Glutamatergic neuron (in vitro differentiated cells): ENCODE results near the gene ANKRD28. TPM values are rescaled to one million over a fixed set of nuclear protein-coding genes. Genes with fewer than 3 reads are reported as not detected.
A peak's percentile ranks its signal among the peaks of the same experiment; 100 is the strongest.

ENCODE experiments used
- DNase-seq: peaks from one replicate; pipeline ENCODE4 v3.0.0; 2022
- H3K27ac Mint-ChIP-seq: one replicate; pipeline ENCODE4 v1.8.0; 2020; ENCODE audit warnings: mild to moderate bottlenecking, mixed read lengths, inconsistent platforms; ENCODE audit not compliant: unreplicated experiment
- H3K27me3 Mint-ChIP-seq: one replicate; pipeline ENCODE4 v1.8.0; 2020; ENCODE audit warnings: mild to moderate bottlenecking, moderate library complexity, mixed read lengths, inconsistent platforms; ENCODE audit not compliant: unreplicated experiment
- H3K36me3 Mint-ChIP-seq: one replicate; pipeline ENCODE4 v1.8.0; 2020; ENCODE audit warnings: mild to moderate bottlenecking, mixed read lengths, inconsistent platforms; ENCODE audit not compliant: unreplicated experiment
- H3K4me1 Mint-ChIP-seq: one replicate; pipeline ENCODE4 v1.8.0; 2020; ENCODE audit warnings: mild to moderate bottlenecking, low read depth, mixed read lengths, inconsistent platforms; ENCODE audit not compliant: unreplicated experiment
- H3K4me3 Mint-ChIP-seq: one replicate; pipeline ENCODE4 v1.8.0; 2020; ENCODE audit warnings: mild to moderate bottlenecking, mixed read lengths, inconsistent platforms; ENCODE audit not compliant: unreplicated experiment
- H3K9me3 Mint-ChIP-seq: one replicate; pipeline ENCODE4 v1.8.0; 2020; ENCODE audit warnings: mild to moderate bottlenecking, moderate library complexity, mixed read lengths, inconsistent platforms; ENCODE audit not compliant: unreplicated experiment
- CTCF ChIP-seq: fragments of 200-600 bp; sonication (generic); IDR thresholded peaks from one replicate; pipeline ENCODE4 v1.5.0; 2021; ENCODE audit not compliant: partially characterized antibody, unreplicated experiment
- total RNA-seq: library from RNA; stranded (reverse); fragmentation: NEBNext Ultra II Directional; extraction: Animal tissue kit (Norgen Biotek cat#: 25700); gene quantifications from one replicate; pipeline ENCODE4 v1.2.1, GENCODE V29; 2021; ENCODE audit not compliant: unreplicated experiment

ANKRD28 gene
- total RNA-seq, 1 donor from 2014 or later = 84.3 TPM

GRCh38 chr3:15839568-15839967 lies 41.8 kb upstream of the ANKRD28 start:
- no peak overlapping the region for H3K27ac Mint-ChIP-seq
- H3K4me3 Mint-ChIP-seq = no peak overlapping the region
- H3K36me3 Mint-ChIP-seq = peaks cover 15% of the 10 kb centered on the region
- peaks cover 4% of the 10 kb centered on the region for H3K9me3 Mint-ChIP-seq
- H3K4me1 Mint-ChIP-seq = peaks cover 2% of the 10 kb centered on the region
- DNase-seq = no peak
- H3K27me3 Mint-ChIP-seq = no peaks in the 10 kb centered on the region
- TF ChIP-seq CTCF = no peak

GRCh38 chr3:15831927-15832326 lies 34.1 kb upstream of the ANKRD28 start:
- Mint-ChIP-seq H3K27me3 (no peaks in the 10 kb centered on the region), H3K9me3 (peaks cover 2% of the 10 kb centered on the region), H3K4me3 (no peak overlapping the region), H3K4me1 (peaks cover 4% of the 10 kb centered on the region), H3K27ac (no peak overlapping the region), H3K36me3 (no peaks in the 10 kb centered on the region)
- no peak for TF ChIP-seq CTCF
- DNase-seq = no peak

- Mint-ChIP-seq H3K4me1 (peaks cover 46% of the 10 kb centered on the region), H3K9me3 (peaks cover 3% of the 10 kb centered on the region), H3K27ac (peak overlapping the region; percentile 91), H3K27me3 (peaks cover 3% of the 10 kb centered on the region), H3K4me3 (peak overlapping the region; percentile 73), H3K36me3 (no peaks in the 10 kb centered on the region)
- no peak for TF ChIP-seq CTCF
- no peak for DNase-seq
Measured at GRCh38 chr3:15825016-15825415, 27.2 kb upstream of the ANKRD28 start.

- peak; percentile 71 for DNase-seq
Measured at GRCh38 chr3:15823092-15823491, 25.3 kb upstream of the ANKRD28 start.

GRCh38 chr3:15822281-15822680 lies 24.5 kb upstream of the ANKRD28 start:
- H3K9me3 Mint-ChIP-seq = peaks cover 3% of the 10 kb centered on the region
- H3K4me3 Mint-ChIP-seq = peak overlapping the region; percentile 20
- TF ChIP-seq CTCF = no peak
- DNase-seq = no peak
- peaks cover 3% of the 10 kb centered on the region for H3K27me3 Mint-ChIP-seq
- H3K27ac Mint-ChIP-seq = peak overlapping the region; percentile 94
- H3K4me1 Mint-ChIP-seq = peaks cover 49% of the 10 kb centered on the region
- H3K36me3 Mint-ChIP-seq = no peaks in the 10 kb centered on the region

More at GRCh38 chr3:15823092-15823491, 25.3 kb upstream of the ANKRD28 start:
- no peaks in the 10 kb centered on the region for H3K36me3 Mint-ChIP-seq
- peaks cover 3% of the 10 kb centered on the region for H3K27me3 Mint-ChIP-seq
- no peak for TF ChIP-seq CTCF
- no peak overlapping the region for H3K4me3 Mint-ChIP-seq
- H3K9me3 Mint-ChIP-seq = peaks cover 3% of the 10 kb centered on the region
- H3K4me1 Mint-ChIP-seq = peaks cover 48% of the 10 kb centered on the region
- H3K27ac Mint-ChIP-seq = peak overlapping the region; percentile 94
